ENCODE data around the gene NUP214.

NUP214 gene

DNA sequence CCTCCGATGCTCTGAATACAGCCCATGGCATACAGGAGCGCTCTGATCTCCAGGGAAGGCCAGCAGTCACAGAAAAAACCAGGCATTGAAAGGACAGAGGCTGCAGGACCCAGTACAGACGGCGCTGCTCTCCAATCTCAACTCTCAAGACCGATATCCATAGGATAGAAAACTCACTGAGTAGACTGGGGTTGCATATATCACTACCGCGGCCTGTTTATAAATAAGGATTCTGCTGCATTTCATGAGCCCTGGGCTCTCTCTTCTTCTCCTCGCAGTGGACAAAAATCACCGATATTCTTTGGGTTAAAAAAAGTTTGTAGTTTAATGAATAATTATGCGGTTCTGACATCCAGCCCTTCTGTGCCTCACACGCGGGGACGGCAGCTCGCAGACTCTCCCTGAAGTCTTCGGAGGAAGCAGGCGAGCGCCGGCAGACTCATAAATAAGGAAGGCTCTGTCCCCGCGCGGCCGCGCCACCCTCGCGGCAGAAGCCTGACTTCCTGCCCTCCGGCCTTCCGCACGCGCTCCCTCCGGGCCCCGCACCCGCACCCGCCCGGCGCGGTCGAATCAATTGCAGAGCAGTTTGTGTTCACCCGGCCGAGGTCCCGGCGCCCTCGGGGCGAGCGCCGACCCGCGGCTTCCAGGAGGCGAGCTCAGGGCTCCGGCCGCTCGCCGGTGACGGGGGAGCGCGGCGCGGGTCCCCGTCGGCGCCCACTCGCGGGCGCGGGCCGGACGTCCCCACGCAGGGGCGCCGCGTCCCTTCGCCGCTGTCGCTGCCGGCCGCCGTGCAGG lies 150.9 kb downstream of the NUP214 start, which contains the start of gene FAM78A:
TSS of gene FAM78A (minus strand) at position 417 of the 795 bp plus-strand sequence. CDS start at position 86, 331 bp downstream.
- DNase-seq (ENCODE audit: low read depth in 2 of 2, low spot score in 1 of 2), result no peak

DNA sequence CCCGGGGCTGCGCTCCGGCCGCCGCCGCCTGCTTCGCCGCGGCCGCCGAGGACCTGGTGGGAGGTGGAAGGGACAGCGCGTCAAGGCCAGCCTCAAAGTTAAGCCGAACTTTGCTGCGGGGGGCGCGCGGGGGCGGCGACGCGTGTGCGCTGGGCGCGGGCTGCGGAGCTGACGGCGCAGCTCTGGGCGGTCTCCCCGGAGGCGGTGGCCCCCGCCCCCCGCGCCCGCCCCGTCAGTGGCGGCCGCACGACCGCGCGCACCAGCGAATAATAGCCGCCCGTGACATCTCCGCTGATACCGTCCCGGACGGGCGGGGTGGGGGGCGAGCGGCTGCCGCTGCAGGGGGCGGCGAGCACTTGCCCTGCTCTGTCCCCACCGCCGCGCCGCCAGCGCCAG lies 151.5 kb downstream of the NUP214 start:
- no peak for DNase-seq (ENCODE audit: low read depth in 2 of 2, low spot score in 1 of 2)

DNA sequence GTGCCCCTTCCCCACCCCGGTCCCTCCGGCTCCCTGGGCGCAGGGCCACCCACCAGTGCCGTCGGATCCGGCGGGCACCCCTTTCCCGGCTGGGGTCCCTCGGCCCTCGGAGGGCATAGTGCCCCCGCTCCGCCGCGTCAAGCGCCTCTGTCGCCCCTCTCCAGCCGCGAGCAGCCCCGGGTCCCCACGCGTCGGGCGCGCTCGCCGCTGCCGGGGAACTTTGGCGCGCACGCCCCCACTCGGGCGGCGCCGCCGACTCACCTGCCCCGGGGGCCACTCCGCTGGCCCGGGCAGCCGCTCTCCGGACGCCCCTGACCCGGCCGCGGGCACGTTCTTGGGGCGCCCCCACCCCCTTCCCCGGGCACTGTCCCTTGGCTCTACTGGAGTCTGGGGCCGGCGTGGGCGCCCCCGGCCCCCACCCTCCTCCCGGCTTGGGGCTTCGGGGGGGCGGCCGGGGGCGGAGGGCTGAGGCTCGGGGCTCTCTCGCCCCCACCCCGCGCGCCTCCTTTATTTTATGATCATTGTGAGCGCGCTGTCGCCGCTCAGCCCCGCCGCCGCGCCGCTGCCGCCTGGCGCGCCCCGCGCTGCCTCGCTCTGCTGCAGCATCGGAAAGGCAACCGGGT lies 152.0 kb downstream of the NUP214 start:
- DNase-seq (ENCODE audit: low read depth in 2 of 2, low spot score in 1 of 2), result no peak

DNA sequence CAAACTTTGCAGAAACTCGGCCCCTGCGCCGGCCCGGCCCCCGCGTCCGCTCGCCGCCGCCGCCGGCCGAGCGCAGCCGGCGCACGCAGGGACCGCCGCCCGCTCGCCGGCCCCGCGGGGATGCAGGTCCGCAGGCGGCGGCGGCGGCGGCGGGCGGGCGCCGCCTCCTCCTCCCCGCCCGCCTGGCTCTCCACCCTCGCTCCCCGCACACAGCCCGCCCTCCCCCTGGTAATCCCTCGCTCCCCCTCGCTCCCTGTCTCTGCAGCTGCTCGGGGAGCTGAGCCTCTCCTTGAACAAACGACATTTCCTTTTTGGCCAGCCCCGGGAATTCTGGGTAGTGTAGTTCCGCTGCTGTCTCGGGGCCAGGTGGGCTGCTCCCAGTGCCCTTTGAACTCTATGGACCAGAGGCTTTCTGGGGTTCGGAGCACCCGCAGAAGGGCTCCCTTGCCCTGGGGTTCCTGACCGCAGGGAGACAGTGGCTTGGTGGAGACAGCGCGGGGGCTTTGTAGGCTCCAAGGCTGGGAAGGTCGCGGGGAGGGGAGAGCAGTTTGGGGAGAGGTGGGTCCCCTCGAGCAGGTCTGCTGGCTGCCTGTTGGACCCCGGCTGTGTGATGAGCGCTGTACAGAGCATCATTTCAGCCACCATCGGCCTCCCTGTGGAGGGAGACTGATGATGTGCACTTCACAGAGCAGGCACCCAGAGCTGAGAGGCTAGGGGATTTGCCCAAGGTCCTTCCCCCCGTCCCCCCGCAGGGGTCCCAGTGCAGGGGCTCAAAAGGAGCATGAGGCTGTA lies 152.7 kb downstream of the NUP214 start:
- DNase-seq (ENCODE audit: low read depth in 2 of 2, low spot score in 1 of 2), result no peak

DNA sequence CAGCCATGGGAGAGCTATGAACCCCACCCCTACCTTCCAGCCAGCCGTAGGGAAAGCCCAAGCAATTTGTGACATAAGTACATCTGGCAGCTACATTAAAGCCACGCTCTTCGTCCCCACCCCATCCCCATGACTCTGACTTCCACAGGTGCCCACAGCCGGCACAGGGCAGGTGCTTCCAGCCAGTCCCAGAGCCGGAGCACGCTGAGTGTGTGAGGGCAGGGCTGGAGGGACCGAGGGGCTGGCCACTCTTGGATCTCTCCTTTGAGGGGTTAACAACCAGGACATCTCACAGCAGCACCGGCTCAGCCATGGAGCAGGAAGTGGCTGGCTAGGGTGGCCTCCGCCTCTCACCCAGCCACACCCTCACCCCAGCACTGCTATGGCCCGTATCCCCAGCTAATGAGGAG lies 153.3 kb downstream of the NUP214 start:
- DNase-seq (ENCODE audit: low read depth in 2 of 2, low spot score in 1 of 2), result no peak

DNA sequence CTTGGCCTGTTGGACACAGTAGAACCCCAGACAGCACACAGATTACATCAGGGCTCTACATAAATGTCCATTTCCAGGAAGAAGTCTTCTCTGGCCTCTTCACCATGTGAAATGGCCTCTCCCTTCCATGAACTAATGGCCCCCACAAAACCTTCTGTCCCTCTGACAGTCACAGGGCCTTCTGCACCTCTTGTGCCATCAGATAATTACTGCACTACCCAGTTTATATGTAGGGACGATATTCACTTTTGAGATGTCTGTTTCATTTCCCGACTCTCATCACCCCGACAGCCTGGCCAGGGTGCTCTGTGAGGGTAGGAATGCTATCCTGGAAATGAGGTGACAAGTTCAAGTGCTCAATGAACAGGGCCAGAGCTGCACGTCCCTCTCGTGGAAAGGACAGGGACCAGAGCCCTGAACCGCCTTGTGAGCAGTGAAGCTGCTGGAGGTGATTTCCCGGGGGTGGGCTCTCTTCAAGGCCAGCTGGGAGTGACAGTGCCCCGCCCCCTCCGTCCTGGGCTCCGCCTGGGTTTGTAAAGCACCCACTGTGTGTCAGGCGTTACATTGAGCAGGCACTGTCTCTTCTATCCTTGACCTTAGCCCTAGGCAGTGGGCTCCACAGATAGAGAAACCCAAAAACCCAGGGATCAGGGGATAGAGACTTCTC lies 153.9 kb downstream of the NUP214 start:
- no peak for DNase-seq (ENCODE audit: low read depth in 2 of 2, low spot score in 1 of 2)

DNA sequence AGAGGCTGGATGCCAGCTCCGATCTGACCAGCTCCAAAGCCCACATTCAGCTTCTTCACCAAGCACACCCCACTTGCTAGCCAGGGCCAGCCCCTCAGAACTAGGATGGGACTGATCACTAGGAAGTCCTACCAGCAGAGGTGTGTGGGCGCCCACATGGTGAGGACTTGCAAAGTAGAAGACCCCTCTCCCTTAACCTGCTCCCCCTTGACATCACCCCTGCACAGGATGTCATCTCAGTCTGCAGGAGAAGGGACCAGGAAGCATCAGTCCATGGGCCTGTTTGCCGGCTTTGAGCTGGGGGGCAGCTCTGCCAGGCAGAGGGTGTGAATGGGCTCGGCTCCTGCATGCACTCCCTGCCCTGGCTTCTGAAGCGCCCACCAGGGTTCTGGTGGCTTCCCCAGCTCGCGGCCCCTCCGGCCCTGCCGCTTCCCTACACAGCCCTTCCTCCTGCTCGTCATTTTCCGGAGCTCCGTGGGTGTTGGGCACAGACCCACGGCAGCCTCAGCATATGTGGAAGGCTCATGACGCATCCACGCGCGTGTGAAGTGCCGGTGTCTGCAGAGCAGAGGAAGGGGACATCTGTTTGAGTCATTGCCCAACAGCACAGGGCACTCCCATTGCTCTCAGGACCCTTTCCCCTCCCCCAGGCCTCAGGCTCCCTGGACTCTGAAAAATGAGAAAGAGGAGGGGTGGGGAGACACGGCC lies 154.6 kb downstream of the NUP214 start:
- DNase-seq (ENCODE audit: low read depth in 2 of 2, low spot score in 1 of 2), result no peak

DNA sequence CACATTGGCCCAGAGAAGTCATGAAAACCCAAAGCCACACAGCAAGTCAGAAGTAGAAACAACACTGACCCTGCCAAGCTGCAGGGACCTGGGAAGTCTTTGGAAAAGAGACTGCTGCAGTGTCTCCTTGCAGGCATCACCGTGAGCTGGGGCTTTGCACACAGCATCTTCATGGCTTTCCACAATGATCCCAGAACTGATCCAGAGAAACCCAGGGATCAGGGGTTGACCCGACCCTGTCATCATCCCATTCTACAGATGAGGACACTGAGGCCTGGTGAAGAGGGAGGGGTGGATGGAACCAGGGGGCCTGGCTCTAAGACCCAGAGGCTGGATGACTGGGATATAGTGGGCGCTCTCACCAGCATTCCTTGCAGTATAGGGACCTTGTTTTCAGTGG lies 155.3 kb downstream of the NUP214 start:
- no peak for DNase-seq (ENCODE audit: low read depth in 2 of 2, low spot score in 1 of 2)

DNA sequence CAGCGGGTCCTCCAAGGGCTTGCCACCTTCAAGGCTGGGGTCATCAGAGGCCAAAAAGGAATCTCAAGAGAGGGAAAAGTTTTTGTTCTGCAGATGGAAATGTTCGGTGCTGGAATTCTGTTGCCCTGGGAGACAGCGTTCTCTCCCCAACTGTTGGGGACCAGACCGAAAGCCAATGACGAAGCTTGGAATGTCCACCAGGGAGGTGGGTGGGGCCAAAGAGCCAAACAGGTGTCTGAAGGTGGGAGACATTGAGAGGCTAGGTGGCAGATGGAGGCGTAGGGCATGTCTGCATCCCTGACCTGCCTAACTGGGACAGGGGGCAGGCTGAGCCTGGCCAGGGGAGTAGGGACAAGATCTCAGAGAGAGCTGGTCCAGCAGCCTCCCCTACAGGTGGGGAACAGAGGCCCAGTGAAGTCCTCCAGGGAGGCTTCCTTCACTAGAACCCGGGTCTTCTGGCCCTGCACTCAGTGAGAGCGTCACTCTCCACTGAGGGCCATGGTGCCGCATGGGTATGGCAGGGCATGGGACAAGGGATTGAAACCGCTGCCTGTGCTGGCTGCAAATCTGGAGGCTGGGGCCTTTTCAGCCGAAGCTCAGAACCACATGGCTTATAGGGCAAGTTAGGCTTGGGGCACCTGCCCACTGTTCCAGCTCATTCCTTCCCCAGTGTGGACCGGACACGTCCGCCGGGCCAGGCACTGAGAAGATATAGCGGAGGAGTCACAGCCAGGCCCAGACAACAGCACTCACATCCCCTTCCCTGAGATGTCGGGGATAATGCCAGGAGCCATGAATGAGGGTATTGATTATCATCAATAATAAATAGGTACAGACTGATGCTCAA lies 156.0 kb downstream of the NUP214 start:
- no peak for DNase-seq (ENCODE audit: low read depth in 2 of 2, low spot score in 1 of 2)

DNA sequence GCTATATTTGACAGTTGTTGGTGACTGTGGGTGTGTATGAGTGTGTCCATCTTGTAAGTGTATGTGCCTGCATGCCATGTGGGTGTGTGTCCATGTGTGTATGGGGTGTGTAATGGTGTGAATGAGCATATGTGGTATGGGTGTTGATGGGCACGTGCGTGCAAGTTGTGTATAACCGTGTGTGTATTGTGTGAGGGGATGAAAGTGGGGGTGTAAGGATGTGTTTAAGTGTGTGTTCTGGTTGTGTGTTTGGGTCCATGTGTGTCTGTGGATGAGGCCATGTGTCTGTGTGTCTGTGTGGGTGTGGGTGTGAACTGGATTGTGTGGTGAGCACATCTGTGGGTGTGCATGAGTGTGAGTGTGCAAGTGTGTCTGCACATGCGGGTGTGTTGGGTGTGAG lies 156.8 kb downstream of the NUP214 start:
- DNase-seq (ENCODE audit: low read depth in 2 of 2, low spot score in 1 of 2), result no peak

DNA sequence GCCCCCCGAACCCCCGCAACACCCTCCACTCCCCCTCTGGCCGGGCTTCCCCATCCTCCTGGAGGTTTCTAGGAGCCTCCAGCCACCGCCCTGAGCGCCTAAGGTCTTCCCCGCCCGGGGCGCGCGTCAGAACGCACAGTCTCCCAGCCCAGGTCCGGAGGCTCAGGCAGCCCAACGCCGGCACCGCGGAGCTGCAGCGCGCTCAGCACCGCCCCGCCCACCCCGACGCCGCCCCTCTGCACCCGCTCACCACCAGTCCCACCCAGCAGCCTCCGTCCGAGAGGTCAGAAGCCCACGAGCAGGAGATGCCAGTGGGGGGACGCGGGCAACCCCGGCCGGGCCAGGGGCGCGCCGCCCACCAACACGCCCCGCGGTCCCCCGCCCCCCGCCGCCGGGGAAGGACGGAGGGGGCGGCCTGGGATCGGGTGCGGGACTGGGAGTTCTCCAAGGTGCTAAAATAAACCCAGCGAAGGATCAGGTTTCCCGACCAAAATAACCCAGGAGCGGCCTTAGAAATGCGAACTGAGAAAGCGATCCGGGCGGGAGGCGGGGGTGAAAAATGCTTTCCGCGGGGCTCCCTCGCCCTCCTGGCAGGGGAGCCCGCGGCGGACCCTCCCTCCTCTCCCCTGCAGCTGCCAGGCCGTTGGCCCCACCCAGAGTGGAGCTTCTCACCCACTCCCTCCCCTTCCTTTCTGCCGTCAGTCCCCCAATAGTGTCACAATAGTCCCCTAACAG lies 157.5 kb downstream of the NUP214 start:
- no peak for DNase-seq (ENCODE audit: low read depth in 2 of 2, low spot score in 1 of 2)
